GM21786 (cell line): Measurements from ENCODE around the gene ZNF22.

Experiments used
- ATAC-seq: cut with Tn5 transposase; IDR thresholded peaks from one replicate; pipeline ENCODE4 v1.9.1; 2021; ENCODE audit not compliant: unreplicated experiment

The ZNF22 gene

GRCh38 chr10:45000752-45001380 is at the start of gene ZNF22:
Gene ZNF22 (plus strand): TSS chr10:45000923. CDS start chr10:45003369, 2,446 bp downstream.
- peak; percentile 74 for ATAC-seq

- ATAC-seq = no peak
These were observed 49.0 kb upstream of the ZNF22 start for GRCh38 chr10:44951576-44952226.

GRCh38 chr10:44952779-44953231 is 47.9 kb upstream of the ZNF22 start:
- ATAC-seq = no peak

- ATAC-seq = no peak
These were observed 46.7 kb upstream of the ZNF22 start for GRCh38 chr10:44954042-44954441.

GRCh38 chr10:44954962-44955361 is 45.8 kb upstream of the ZNF22 start:
- no peak for ATAC-seq

- no peak for ATAC-seq
These were observed 45.2 kb upstream of the ZNF22 start for GRCh38 chr10:44955413-44956070.

GRCh38 chr10:44956226-44956625 is 44.5 kb upstream of the ZNF22 start:
- no peak for ATAC-seq

- no peak for ATAC-seq
These were observed 43.7 kb upstream of the ZNF22 start for GRCh38 chr10:44956717-44957706.

- no peak for ATAC-seq
These were observed 42.4 kb upstream of the ZNF22 start for GRCh38 chr10:44958196-44958897.

GRCh38 chr10:44958898-44959246 is 41.9 kb upstream of the ZNF22 start:
- no peak for ATAC-seq

GRCh38 chr10:44959247-44960087 is 41.3 kb upstream of the ZNF22 start, which contains the start of gene RASSF4:
Gene RASSF4 (plus strand): TSS chr10:44959802. CDS start chr10:44970203, 10,401 bp downstream.
- ATAC-seq = peak; percentile 90

- no peak for ATAC-seq
These were observed 40.6 kb upstream of the ZNF22 start for GRCh38 chr10:44960088-44960460.

- ATAC-seq = no peak
These were observed 40.1 kb upstream of the ZNF22 start for GRCh38 chr10:44960482-44961229.

- no peak for ATAC-seq
These were observed 39.5 kb upstream of the ZNF22 start for GRCh38 chr10:44961230-44961571.

- no peak for ATAC-seq
These were observed 38.6 kb upstream of the ZNF22 start for GRCh38 chr10:44961931-44962750.

- ATAC-seq = no peak
These were observed 37.6 kb upstream of the ZNF22 start for GRCh38 chr10:44962870-44963738.
